ENCODE results near the gene CCL26. TPM values are rescaled to one million over a fixed set of nuclear protein-coding genes. Genes with fewer than 3 reads are reported as not detected.

CCL26 gene
- total and polyA plus RNA-seq, 9 of the 15 experiments (the other 6 are each of a cell fraction or from before 2014, with no cell fraction given) = 2.3 to 26.8 (median 8.4) TPM

- TF ChIP-seq RBM25 (IDR thresholded peaks at IDR 0.05; ENCODE audit: low read depth, low read length, severe bottlenecking) (peak; percentile 90), NFXL1 (CRISPR knock-in tag; IDR thresholded peaks at IDR 0.05) (no peak), SP2 (IDR thresholded peaks at IDR 0.05; ENCODE audit: extremely low read depth, low read depth, low read length, poor library complexity, severe bottlenecking) (no peak), DACH1 (IDR thresholded peaks at IDR 0.05; ENCODE audit: partially characterized antibody) (peak; percentile 78), NFIX (CRISPR knock-in tag; IDR thresholded peaks at IDR 0.05; ENCODE audit: low read depth) (no peak), ZNF57 (CRISPR knock-in tag; IDR thresholded peaks at IDR 0.05) (no peak), ZNF766 (CRISPR knock-in tag; conservative IDR thresholded peaks at IDR 0.05) (peak; percentile 68; the same call in 1 of the 2 replicates), HDAC8 (tag; IDR thresholded peaks at IDR 0.05) (0 out of 2 replicates have a peak, but pooled peaks have one; percentile 55), MNT (conservative IDR thresholded peaks at IDR 0.05) (0 out of 4 replicates have a peak, but pooled peaks of 1 of the 2 experiments have one; percentile 21), HMG20B (CRISPR knock-in tag; IDR thresholded peaks at IDR 0.05) (no peak), ILK (tag; IDR thresholded peaks at IDR 0.05; ENCODE audit: borderline replicate concordance, low read depth) (no peak), POLR3G (IDR thresholded peaks at IDR 0.05; ENCODE audit: extremely low read depth, insufficient read length, insufficient replicate concordance) (no peak), HEY1 (CRISPR knock-in tag; IDR thresholded peaks at IDR 0.05; ENCODE audit: borderline replicate concordance) (no peak), ZBTB7A (IDR thresholded peaks at IDR 0.05; ENCODE audit: borderline replicate concordance, control insufficient read depth, low read depth, low read length) (no peak), ZNF584 (CRISPR knock-in tag; IDR thresholded peaks at IDR 0.05; ENCODE audit: low read depth) (peak; percentile 51; the same call in 1 of the 2 replicates), GTF2F1 (IDR thresholded peaks at IDR 0.05; ENCODE audit: low read depth, low read length) (no peak), SOX6 (IDR thresholded peaks at IDR 0.05) (0 out of 2 replicates have a peak, but pooled peaks have one; percentile 32), ZNF644 (tag; IDR thresholded peaks at IDR 0.05; ENCODE audit: low read depth) (no peak)
- TF ChIP-seq, protein P1, sequence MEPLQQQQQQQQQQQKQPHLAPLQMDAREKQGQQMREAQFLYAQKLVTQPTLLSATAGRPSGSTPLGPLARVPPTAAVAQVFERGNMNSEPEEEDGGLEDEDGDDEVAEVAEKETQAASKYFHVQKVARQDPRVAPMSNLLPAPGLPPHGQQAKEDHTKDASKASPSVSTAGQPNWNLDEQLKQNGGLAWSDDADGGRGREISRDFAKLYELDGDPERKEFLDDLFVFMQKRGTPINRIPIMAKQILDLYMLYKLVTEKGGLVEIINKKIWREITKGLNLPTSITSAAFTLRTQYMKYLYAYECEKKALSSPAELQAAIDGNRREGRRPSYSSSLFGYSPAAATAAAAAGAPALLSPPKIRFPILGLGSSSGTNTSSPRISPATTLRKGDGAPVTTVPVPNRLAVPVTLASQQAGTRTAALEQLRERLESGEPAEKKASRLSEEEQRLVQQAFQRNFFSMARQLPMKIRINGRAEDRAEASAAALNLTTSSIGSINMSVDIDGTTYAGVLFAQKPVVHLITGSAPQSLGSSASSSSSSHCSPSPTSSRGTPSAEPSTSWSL (CRISPR knock-in tag; IDR thresholded peaks at IDR 0.05; ENCODE audit: borderline replicate concordance) = no peak
- TF ChIP-seq, protein P2, sequence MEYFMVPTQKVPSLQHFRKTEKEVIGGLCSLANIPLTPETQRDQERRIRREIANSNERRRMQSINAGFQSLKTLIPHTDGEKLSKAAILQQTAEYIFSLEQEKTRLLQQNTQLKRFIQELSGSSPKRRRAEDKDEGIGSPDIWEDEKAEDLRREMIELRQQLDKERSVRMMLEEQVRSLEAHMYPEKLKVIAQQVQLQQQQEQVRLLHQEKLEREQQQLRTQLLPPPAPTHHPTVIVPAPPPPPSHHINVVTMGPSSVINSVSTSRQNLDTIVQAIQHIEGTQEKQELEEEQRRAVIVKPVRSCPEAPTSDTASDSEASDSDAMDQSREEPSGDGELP (CRISPR knock-in tag; IDR thresholded peaks at IDR 0.05; ENCODE audit: borderline replicate concordance) = no peak
- TF ChIP-seq, protein P3, sequence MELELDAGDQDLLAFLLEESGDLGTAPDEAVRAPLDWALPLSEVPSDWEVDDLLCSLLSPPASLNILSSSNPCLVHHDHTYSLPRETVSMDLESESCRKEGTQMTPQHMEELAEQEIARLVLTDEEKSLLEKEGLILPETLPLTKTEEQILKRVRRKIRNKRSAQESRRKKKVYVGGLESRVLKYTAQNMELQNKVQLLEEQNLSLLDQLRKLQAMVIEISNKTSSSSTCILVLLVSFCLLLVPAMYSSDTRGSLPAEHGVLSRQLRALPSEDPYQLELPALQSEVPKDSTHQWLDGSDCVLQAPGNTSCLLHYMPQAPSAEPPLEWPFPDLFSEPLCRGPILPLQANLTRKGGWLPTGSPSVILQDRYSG (tag; conservative IDR thresholded peaks at IDR 0.05; ENCODE audit: low read depth) = 0 out of 2 replicates have a peak, but pooled peaks have one; percentile 48
Observed at GRCh38 chr7:75772081-75773077, at the start of gene CCL26 (continued).
